GM13976 (cell line): ENCODE measurements around the gene CMIP.

ENCODE experiments used
- DNase-seq: peaks from one replicate; pipeline ENCODE4 v3.0.0; 2012; ENCODE audit warnings: low spot score
- in situ Hi-C: fragments of 300-500 bp; cut with MboI; formaldehyde crosslinking; loops from one replicate; pipeline ENCODE4 v1.12.0; 2022; ENCODE audit warnings: low sequenced_read_pairs, mixed read lengths, inconsistent platforms; ENCODE audit not compliant: unreplicated experiment
- TF ChIP-seq, protein P1 (sequence below): IDR thresholded peaks from 2 replicates; pipeline ENCODE4 v1.5.1; 2012; ENCODE audit warnings: borderline replicate concordance, mild to moderate bottlenecking; ENCODE audit not compliant: insufficient read depth; ENCODE audit errors: extremely low read depth, missing control alignments, control extremely low read depth

The CMIP gene

GRCh38 chr16:81602256-81602776 is 157.7 kb downstream of the CMIP start:
- in situ Hi-C loops, result no loop called here
- TF ChIP-seq, protein P1, sequence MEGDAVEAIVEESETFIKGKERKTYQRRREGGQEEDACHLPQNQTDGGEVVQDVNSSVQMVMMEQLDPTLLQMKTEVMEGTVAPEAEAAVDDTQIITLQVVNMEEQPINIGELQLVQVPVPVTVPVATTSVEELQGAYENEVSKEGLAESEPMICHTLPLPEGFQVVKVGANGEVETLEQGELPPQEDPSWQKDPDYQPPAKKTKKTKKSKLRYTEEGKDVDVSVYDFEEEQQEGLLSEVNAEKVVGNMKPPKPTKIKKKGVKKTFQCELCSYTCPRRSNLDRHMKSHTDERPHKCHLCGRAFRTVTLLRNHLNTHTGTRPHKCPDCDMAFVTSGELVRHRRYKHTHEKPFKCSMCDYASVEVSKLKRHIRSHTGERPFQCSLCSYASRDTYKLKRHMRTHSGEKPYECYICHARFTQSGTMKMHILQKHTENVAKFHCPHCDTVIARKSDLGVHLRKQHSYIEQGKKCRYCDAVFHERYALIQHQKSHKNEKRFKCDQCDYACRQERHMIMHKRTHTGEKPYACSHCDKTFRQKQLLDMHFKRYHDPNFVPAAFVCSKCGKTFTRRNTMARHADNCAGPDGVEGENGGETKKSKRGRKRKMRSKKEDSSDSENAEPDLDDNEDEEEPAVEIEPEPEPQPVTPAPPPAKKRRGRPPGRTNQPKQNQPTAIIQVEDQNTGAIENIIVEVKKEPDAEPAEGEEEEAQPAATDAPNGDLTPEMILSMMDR, result no peak
- no peak for DNase-seq

GRCh38 chr16:81602792-81603191 is 158.2 kb downstream of the CMIP start:
- in situ Hi-C loops, result no loop called here
- TF ChIP-seq, protein P1, result no peak
- no peak for DNase-seq

DNA sequence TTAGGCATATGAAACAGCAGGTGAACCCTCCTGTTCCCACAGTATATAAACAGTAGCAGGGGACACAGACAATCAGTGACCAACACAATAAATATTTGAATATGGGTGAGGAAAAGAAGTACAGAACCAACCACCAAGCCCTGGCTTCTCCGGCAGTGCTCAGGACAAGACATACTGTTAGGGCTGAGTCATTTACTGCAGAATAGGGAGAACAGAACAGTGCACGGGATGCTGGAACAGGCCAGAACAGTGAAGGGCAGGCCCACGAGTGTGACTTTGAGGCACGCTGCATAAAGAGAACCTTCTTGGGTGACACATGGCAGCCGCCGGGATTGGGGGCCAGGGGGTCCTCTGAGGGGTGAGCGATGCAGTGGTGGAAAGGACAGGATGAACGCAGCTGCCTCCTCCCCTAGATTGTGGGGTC is 160.4 kb downstream of the CMIP start:
- DNase-seq, result no peak
- in situ Hi-C loops, result no loop called here

DNA sequence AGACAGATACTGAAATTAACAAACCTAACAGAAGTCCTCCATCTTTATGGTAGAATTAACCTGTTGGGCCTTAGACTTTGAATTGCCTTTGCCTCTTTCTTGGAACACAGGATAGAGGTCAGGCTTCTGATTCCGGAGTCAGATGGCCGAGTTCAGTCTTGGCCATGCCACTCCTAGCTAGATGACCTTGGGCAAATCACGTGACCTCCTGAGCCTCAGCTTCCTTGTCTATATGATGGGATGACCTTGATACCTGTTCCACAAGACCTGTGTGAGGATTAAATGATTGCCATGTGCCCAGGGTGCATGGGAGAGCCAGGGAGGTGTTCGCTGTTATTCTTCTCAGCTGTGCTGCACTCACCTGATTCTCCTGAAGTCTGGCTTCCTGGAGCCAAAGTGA is 161.4 kb downstream of the CMIP start:
- TF ChIP-seq, protein P1, result no peak
- no peak for DNase-seq
- in situ Hi-C loops, result no loop called here

More for the DNA sequence above, 160.4 kb downstream of the CMIP start:
- TF ChIP-seq, protein P1, result no peak

GRCh38 chr16:81607006-81607405 is 162.4 kb downstream of the CMIP start:
- in situ Hi-C loops, result no loop called here
- TF ChIP-seq, protein P1, result no peak

DNA sequence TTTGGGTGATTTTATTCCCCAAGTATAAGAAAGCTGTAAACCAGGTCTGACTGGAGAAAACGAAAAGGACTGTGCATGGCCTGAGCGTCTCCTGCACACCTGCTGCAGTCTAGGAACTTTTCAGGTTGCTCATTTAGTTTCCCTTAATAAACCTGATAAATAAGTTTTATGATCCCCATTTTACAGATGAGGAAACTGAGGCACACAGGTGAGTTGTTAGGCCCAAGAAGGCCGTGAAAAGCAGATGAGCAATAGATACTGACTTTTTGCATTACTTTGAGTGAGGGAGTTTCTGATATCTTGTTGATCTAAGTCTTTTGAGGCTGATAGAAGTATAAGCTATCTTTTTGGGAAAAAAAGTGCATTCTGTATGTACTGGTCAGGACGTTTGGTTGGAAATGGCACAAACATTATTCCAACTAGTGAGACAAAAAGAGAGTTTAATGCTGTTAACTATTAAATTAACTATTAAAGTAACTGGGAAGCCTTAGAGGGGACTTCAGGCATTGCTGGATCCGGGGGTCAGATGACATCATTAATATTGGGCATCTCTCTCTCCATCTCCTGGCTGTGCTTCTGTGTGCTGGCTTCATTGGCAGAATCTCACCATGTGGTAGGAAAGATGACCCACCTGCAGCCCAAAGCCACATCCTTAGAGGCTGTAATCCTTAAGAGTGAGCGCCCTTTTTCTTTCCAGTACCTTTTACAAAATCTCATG is 163.4 kb downstream of the CMIP start:
- TF ChIP-seq, protein P1, result no peak
- no peak for DNase-seq
- in situ Hi-C loops, result no loop called here

More at GRCh38 chr16:81607006-81607405, 162.4 kb downstream of the CMIP start:
- DNase-seq, result no peak
